ENCODE results near the gene VWDE.

Gene VWDE

GRCh38 chr7:12281038-12281437 lies 122.6 kb downstream of the VWDE start:
- no peak for DNase-seq

All from activated T-cell treated with anti-CD3 and anti-CD28 coated beads, Interleukin-2, amount 50 U/mL, for 48 hours (primary cell).